ENCODE data around the gene CENPL. TPM values are rescaled to one million over a fixed set of nuclear protein-coding genes. Genes with fewer than 3 reads are reported as not detected.

The CENPL gene
- 24.3 and 24.8 TPM in 2 replicates for total RNA-seq
- long read RNA-seq, transcript CENPL-208 (2 exons, 2,473 nt) = major isoform, 5 of 33 reads
- long read RNA-seq, partial matches to known transcripts = 3 of 33 reads
- long read RNA-seq, other reads (novel, unspliced or antisense) = 19 of 33 reads

DNA sequence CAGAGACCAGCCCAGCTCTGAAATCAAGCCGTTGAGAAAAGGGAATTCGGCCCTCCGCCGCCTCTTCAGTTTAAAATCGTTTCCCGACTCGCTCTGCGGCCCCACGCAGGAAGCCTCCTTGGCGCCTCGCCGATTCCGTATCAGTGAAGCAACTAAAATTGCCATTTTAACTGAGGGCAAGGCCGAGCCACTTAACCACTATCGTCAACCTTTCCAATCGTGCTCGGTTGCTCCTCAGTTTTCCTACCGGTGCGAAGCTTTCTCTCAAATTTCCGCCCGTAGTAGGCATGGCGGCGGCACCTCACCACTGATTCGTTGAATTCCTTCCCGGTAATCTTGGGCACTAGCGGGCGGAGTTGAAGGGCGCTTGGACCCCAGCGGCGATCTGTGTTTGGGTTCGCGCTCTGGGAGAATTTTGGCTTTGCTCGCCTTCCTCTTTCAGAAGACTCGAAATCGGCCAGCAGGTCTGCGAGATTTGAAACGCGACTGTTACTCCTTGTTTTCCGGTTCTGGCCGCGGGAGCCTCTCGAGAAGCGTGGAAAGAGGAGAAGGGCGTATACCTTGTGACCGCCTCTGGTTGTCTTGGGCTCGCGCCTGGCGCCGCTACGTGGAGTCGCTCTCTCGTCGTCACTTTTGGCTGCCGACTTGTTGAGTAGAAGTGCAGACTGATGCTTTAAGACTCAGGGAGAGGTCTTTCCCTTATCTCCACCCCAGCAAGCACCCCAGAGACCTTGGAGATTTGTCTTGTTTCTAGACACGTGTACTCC lies at the start of gene CENPL, which contains the start of gene DARS2:
Gene CENPL (minus strand): TSS at position 569 of the 767 bp plus-strand sequence. CDS start 13,584 bp downstream, outside the sequence.
Gene DARS2 (plus strand): TSS at position 359 of the 767 bp plus-strand sequence. CDS start 557 bp downstream, outside the sequence.
- Mint-ChIP-seq H3K9me3 (no peaks in the 10 kb centered on the region), H3K27me3 (ENCODE audit: low read depth) (no peaks in the 10 kb centered on the region), H3K4me1 (peaks cover 41% of the 10 kb centered on the region), H3K27ac (ENCODE audit: unreplicated experiment) (peak within 1 kb of the TSS; percentile 98), H3K36me3 (ENCODE audit: low read depth) (no peaks in the 10 kb centered on the region), H3K4me3 (peak within 1 kb of the TSS; percentile 94)
- no peak for TF ChIP-seq CTCF (conservative IDR thresholded peaks at IDR 0.05)
- peak; percentile 73 for DNase-seq (ENCODE audit: low read depth, low spot score)

- peaks cover 32% of the 10 kb centered on the region for H3K36me3 Mint-ChIP-seq (ENCODE audit: low read depth)
- H3K27ac Mint-ChIP-seq (ENCODE audit: unreplicated experiment) = no peak overlapping the region
These were observed 46.8 kb upstream of the CENPL start for GRCh38 chr1:173871500-173871899.

GRCh38 chr1:173871091-173871490 lies 46.4 kb upstream of the CENPL start:
- peaks cover 8% of the 10 kb centered on the region for H3K27me3 Mint-ChIP-seq (ENCODE audit: low read depth)
- no peak for DNase-seq (ENCODE audit: low read depth, low spot score)
- peaks cover 36% of the 10 kb centered on the region for H3K36me3 Mint-ChIP-seq (ENCODE audit: low read depth)
- H3K27ac Mint-ChIP-seq (ENCODE audit: unreplicated experiment) = no peak overlapping the region
- peak overlapping the region; percentile 100 for H3K4me3 Mint-ChIP-seq
- peaks cover 40% of the 10 kb centered on the region for H3K4me1 Mint-ChIP-seq
- no peaks in the 10 kb centered on the region for H3K9me3 Mint-ChIP-seq
- TF ChIP-seq CTCF (conservative IDR thresholded peaks at IDR 0.05) = no peak

More at GRCh38 chr1:173871500-173871899, 46.8 kb upstream of the CENPL start:
- Mint-ChIP-seq H3K4me3 (peak overlapping the region; percentile 68), H3K4me1 (peaks cover 36% of the 10 kb centered on the region), H3K9me3 (no peaks in the 10 kb centered on the region), H3K27me3 (ENCODE audit: low read depth) (peaks cover 8% of the 10 kb centered on the region)
- no peak for TF ChIP-seq CTCF (conservative IDR thresholded peaks at IDR 0.05)
- DNase-seq (ENCODE audit: low read depth, low spot score) = no peak

DNA sequence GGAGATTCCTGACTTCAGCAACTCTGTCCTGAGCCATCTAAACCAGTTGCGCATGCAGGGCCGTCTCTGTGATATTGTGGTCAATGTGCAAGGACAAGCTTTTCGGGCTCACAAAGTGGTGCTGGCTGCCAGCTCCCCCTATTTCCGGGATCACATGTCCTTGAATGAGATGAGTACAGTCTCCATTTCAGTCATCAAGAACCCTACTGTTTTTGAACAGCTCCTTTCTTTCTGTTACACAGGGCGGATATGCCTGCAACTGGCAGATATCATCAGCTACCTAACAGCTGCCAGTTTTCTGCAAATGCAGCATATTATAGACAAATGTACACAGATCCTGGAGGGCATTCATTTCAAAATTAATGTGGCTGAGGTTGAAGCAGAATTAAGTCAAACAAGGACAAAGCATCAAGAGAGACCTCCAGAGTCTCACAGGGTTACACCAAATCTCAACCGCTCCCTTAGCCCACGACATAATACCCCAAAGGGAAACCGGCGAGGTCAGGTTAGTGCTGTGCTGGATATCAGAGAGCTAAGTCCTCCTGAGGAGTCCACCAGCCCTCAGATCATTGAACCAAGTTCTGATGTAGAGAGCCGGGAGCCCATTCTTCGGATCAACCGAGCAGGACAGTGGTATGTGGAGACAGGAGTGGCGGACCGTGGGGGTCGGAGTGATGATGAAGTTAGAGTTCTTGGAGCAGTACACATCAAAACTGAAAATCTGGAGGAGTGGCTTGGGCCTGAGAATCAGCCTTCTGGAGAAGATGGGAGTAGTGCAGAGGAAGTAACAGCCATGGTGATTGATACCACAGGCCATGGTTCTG lies 45.8 kb upstream of the CENPL start:
- TF ChIP-seq CTCF (conservative IDR thresholded peaks at IDR 0.05) = no peak
- H3K27me3 Mint-ChIP-seq (ENCODE audit: low read depth) = peaks cover 8% of the 10 kb centered on the region
- H3K36me3 Mint-ChIP-seq (ENCODE audit: low read depth) = peaks cover 39% of the 10 kb centered on the region
- peaks cover 47% of the 10 kb centered on the region for H3K4me1 Mint-ChIP-seq
- peak overlapping the region; percentile 100 for H3K4me3 Mint-ChIP-seq
- no peaks in the 10 kb centered on the region for H3K9me3 Mint-ChIP-seq
- no peak overlapping the region for H3K27ac Mint-ChIP-seq (ENCODE audit: unreplicated experiment)
- DNase-seq (ENCODE audit: low read depth, low spot score) = no peak

DNA sequence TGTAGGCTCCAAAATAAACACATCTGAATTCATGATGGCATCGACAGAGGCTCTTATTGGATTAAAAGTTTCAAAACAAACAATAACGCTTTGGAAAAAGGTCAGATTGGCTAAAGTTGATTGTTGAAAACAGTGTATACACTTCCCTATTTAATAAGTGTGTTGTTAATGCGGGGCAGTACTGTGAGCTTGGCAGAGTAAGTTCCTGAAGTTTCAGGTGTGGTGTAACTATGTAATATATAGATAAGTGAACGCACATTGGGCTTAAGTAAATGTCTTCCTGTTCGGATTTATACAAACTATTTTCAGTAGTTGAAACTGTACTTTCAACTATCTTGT lies 44.3 kb upstream of the CENPL start:
- Mint-ChIP-seq H3K4me1 (peaks cover 61% of the 10 kb centered on the region), H3K9me3 (no peaks in the 10 kb centered on the region), H3K36me3 (ENCODE audit: low read depth) (peaks cover 44% of the 10 kb centered on the region), H3K27ac (ENCODE audit: unreplicated experiment) (peak overlapping the region; percentile 38), H3K4me3 (peak overlapping the region; percentile 100), H3K27me3 (ENCODE audit: low read depth) (peaks cover 8% of the 10 kb centered on the region)
- TF ChIP-seq CTCF (conservative IDR thresholded peaks at IDR 0.05) = no peak
- DNase-seq (ENCODE audit: low read depth, low spot score) = no peak

Data from neural crest cell (in vitro differentiated cells).